Ramos (cell line): ENCODE results near the gene DEFB115.
"Not testable (repeated sequence)": the region's sequence is repeated elsewhere in the genome, so short reads cannot be mapped to it uniquely, and the experiment has no call there.

ENCODE experiments used
- in situ Hi-C: fragments of 300-500 bp; cut with MboI; formaldehyde crosslinking; loops from one replicate; pipeline ENCODE4 v1.14.3; 2022; ENCODE audit warnings: low sequenced_read_pairs; ENCODE audit not compliant: unreplicated experiment

DEFB115 gene, protein sequence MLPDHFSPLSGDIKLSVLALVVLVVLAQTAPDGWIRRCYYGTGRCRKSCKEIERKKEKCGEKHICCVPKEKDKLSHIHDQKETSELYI

DNA sequence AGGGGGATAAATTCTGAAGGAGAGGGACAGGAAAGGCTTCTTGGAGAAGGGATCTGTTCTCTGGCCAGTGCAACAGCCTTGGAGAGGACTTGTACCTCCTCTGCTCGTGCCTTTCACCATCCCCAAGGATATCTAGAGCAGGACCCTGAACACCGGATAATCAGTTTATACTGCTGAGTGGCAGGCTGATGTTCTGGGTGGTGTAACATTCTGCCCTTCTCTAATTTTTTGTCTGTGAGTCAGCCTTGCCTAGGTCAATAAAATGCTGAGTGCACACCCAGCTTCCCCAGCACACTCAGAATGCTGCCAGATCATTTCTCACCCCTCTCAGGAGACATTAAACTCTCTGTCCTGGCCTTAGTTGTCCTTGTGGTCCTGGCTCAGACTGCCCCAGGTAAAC lies at the start of gene DEFB115:
TSS of gene DEFB115 (plus strand) at position 301 of the 400 bp plus-strand sequence. CDS start at position 301, 0 bp downstream.
- in situ Hi-C loops: no loop called here

DNA sequence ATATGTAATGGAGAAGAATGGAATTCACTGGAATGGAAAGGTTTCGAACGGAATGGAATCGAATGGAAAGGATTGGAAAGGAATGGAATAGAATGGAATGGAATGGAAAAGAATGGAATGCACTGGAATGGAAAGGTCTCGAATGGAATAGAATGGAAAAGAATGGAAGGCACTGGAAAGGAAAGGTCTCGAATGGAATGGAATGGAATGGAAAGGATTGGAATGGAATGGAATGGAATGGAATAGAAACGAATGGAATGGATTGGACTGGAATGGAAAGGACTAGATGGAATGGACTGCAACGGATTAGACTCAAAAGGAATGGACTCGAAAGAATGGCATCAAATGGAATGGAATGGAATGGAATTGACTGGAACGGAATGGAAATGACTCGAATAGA lies 20.5 kb upstream of the DEFB115 start:
- in situ Hi-C loops: no loop called here

DNA sequence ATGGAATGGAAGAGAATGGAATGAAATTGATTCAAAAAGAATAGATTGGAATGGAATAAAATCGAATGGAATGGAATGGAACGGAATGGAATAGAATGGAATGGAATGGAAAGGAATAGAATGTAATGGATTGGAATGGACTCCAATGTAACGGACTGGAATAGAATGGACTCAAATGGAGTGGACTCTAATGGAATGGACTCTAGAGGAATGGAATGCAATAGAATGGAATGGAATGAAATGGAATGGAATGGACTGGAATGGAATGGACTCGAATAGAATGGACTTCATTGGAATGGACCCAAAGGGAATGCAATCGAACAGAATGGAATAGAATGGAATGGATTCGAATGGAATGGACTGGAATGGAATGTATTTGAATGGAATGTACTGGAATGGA lies 19.7 kb upstream of the DEFB115 start:
- in situ Hi-C loops: no loop called here

DNA sequence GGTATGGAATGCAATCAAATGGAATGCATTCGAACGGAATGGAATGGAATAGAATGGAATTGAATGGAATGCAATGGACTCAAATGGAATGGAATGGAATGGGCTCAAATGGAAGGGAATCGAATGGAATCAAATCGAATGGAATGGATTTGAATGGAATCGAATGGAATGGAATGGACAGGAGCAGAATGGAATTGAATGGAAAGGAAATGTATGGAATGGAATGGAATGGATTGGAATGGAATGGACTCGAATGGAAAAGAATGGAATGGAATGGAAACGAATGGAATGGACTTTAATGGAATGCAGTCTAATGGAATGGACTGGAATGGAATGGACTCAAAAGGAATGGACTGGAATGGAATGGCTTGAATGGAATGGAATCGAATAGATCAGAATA lies 18.3 kb upstream of the DEFB115 start:
- in situ Hi-C loops: no loop called here

DNA sequence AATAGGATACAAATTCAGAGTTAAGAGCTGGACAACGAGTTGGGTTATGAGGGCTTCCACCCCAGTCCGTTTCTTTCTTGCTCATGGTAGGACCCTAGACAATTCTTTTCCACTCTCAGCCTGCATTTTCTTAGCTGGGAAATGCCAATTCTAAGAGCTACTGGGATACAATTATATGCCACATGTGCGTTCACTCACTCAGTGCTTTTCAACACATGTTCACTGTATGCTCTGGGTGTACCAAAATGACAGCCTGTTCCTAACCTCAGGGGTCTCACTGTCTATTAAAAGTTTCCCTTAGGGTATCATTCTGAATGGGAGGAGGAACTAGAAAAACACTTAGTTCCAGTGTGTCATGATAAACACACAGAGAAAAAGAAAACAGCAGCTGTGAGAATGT lies 505 bp upstream of the DEFB115 start:
- in situ Hi-C loops: no loop called here

DNA sequence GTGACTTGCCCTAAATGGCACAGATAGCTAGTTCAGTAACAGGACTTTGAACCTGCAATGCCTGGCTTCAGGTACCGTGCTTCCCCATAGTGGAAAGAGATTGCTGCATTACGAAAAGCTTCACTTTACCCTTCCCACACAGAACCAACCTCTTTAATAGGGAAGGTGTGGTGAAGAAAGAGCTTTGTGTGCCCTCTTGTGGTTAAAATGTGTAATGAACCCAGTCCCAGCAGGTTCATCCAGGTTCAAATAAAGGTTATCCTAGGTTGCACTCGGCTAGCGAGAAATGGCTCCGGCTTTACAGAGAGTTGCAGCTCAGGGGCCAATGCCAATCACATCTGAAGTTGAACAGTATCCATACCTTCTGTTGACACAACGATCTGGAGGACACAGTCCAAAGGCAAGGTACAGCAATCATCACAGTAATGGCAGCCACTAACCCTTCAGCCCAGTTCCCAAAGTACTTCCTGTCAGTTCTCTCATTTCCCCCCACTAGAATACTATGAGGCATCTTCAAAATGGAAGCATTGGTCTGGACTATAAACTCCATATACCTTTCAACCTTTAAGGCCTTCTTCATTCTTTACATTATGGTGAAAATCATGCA lies 3.0 kb downstream of the DEFB115 start:
- in situ Hi-C loops: no loop called here

DNA sequence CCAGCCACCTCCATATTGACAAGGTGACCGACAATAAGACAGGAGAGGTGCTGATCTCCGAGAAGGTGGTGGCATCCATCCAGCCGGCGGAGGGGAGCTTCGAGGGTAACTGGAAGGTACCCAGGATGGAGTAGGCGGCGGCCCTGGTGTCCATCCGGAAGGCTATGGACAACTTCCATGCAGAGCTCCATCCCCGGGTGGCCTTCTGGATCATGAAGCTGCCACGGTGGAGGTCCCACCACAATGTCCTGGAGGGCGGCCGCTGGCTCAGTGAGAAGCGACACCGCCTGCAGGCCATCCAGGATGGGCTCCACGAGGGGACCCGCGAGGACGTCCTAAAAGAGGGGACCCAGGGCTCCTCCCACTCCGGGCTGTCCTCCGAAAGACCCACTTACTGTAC lies 17.0 kb downstream of the DEFB115 start:
- in situ Hi-C loops: no loop called here

DNA sequence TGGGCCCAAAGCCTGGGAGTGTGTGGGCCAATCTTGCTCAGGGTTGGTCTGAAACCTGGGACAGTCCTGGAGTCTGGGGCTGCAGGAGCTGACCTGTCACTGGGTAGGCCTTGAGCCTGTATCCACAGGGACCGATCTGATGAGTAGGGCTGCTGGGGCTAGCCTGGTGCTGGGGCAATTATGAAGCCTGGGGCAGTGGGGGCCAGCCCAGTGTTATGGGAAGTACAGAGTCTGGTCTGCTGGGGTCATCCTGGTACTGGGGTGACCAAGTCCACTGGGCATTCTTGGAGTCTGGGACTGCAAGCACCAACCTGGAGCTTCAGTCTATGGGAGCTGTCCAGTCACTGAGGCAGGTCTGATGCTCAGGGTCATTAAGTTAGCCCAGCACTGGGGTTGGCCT lies 20.7 kb downstream of the DEFB115 start:
- in situ Hi-C loops: no loop called here

DNA sequence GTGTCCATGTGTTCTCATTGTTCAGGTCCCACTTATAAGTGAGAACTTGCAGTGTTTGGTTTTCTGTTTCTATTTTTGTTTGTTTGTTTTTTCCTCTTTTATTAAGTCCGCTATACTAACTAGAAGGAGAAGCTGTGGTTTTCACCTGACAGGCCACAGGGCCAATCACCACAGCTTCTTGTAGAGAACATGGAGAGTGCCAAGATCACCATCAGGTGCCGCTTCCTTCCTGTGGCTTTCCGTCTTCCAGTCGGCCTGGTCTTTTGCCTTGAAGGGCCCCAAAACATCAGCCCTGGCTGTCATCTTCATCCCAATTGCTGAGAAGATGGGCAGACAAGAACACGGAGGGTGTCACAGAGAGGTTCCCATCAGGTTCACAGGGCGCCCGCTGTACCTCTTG lies 27.5 kb downstream of the DEFB115 start:
- in situ Hi-C loops: not testable (repeated sequence)

DNA sequence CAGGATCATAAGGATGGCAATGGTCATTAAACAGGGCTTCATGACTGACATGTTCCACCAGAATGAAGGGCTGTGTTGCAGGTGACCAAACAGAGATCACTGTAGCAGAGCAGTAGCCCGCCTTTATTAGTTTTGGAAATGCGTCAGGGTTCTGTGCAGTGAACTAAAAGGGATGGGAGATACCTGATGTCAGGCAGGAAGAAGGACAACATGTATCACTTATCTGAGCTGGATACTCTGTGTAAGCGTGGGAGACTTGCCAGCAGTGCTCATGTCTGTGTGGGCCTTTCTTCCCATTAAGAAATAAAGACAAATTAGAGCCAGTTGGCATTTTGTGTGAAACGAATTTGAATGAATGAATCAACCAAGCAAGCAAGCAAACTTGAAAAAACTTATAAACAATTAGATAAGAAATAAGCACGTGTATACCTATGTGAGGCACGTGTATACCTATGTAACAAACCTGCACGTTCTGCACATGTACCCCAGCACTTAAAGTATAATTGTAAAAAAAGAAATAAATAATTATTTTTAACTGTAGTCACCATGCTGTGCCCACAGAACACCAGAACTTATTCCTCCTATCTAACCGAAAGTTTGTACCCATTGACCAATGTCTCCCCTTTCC lies 51.2 kb downstream of the DEFB115 start, which contains the start of gene DEFB116:
TSS of gene DEFB116 (minus strand) at position 51 of the 628 bp plus-strand sequence. CDS start at position 51, 0 bp downstream.
- in situ Hi-C loops: no loop called here
